ENCODE data around the gene IGSF8. TPM values are rescaled to one million over a fixed set of nuclear protein-coding genes. Genes with fewer than 3 reads are reported as not detected.

Gene IGSF8
- total RNA-seq, 2 donors from 2014 or later: 34.5 to 35.9 TPM

DNA sequence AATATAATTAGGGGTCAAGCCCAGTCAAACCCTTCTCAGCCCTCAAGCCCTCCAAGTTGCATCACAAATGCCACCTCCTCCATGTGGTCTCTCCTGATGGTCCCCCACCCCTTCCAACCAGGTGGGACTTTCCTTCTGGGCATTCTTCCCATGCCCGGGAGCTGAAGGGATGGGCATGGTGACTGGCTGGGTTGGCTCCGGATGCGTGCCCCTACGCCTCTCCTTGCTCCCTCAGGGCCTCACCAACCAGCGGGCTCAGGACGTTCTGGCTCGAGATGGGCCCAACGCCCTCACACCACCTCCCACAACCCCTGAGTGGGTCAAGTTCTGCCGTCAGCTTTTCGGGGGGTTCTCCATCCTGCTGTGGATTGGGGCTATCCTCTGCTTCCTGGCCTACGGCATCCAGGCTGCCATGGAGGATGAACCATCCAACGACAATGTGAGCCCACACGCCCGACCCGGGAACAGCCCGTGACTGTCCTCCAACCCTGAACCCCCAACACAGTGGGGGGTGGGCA, 24.6 kb upstream of the IGSF8 start:
- H3K27ac ChIP-seq (ENCODE audit: low read depth, low read length): no peak overlapping the region
- Mint-ChIP-seq H3K27me3 (ENCODE audit: insufficient read depth) (no peaks in the 10 kb centered on the region), H3K36me3 (ENCODE audit: low read depth) (no peaks in the 10 kb centered on the region), H3K27ac (no peak overlapping the region), H3K9me3 (no peaks in the 10 kb centered on the region), H3K4me1 (peaks cover 6% of the 10 kb centered on the region), H3K4me3 (no peak overlapping the region)
- DNase-seq: no peak
- no peaks in the 10 kb centered on the region for H3K36me3 ChIP-seq (ENCODE audit: control insufficient read depth, insufficient read depth, low read length)
- H3K27me3 ChIP-seq (ENCODE audit: control insufficient read depth, insufficient read depth, low read length, poor library complexity, severe bottlenecking): no peaks in the 10 kb centered on the region
- 80 to 88% methylated on average over 1 to 16 of the region's 16 CpGs for WGBS, 2 experiments (ENCODE audit: insufficient coverage in 1 of 2, insufficient read length in 1 of 2)
- peaks cover 5% of the 10 kb centered on the region for H3K4me1 ChIP-seq (ENCODE audit: control insufficient read depth, insufficient read depth, low read length)
- no peak overlapping the region for H3K4me3 ChIP-seq (ENCODE audit: low read length)
- H3K9me3 ChIP-seq (ENCODE audit: control insufficient read depth, low read length): no peaks in the 10 kb centered on the region
- H3K9ac ChIP-seq (ENCODE audit: extremely low read depth, low read length, poor library complexity, severe bottlenecking): no peak overlapping the region
- TF ChIP-seq CTCF (conservative IDR thresholded peaks at IDR 0.05): no peak

GRCh38 chr1:160121388-160121787, 23.0 kb upstream of the IGSF8 start:
- Histone ChIP-seq H3K9me3 (ENCODE audit: control insufficient read depth, low read length) (no peaks in the 10 kb centered on the region), H3K36me3 (ENCODE audit: control insufficient read depth, insufficient read depth, low read length) (no peaks in the 10 kb centered on the region), H3K27ac (ENCODE audit: low read depth, low read length) (no peak overlapping the region), H3K4me1 (ENCODE audit: control insufficient read depth, insufficient read depth, low read length) (peaks cover 14% of the 10 kb centered on the region), H3K4me3 (ENCODE audit: low read length) (no peak overlapping the region), H3K27me3 (ENCODE audit: control insufficient read depth, insufficient read depth, low read length, poor library complexity, severe bottlenecking) (no peaks in the 10 kb centered on the region), H3K9ac (ENCODE audit: extremely low read depth, low read length, poor library complexity, severe bottlenecking) (no peak overlapping the region)
- DNase-seq: no peak
- Mint-ChIP-seq H3K27ac (no peak overlapping the region), H3K36me3 (ENCODE audit: low read depth) (no peaks in the 10 kb centered on the region), H3K4me3 (no peak overlapping the region), H3K4me1 (peaks cover 15% of the 10 kb centered on the region), H3K27me3 (ENCODE audit: insufficient read depth) (peaks cover 3% of the 10 kb centered on the region), H3K9me3 (no peaks in the 10 kb centered on the region)
- WGBS, 2 experiments (ENCODE audit: insufficient coverage in 1 of 2, insufficient read length in 1 of 2): 80% methylated on average over 1 of the region's 1 CpG; no CpG with 5 or more reads in 1 of the 2 experiments
- no peak for TF ChIP-seq CTCF (conservative IDR thresholded peaks at IDR 0.05)

GRCh38 chr1:160120797-160121196, 22.4 kb upstream of the IGSF8 start:
- Mint-ChIP-seq H3K27me3 (ENCODE audit: insufficient read depth) (peaks cover 3% of the 10 kb centered on the region), H3K27ac (no peak overlapping the region), H3K4me1 (peaks cover 19% of the 10 kb centered on the region), H3K9me3 (no peaks in the 10 kb centered on the region), H3K36me3 (ENCODE audit: low read depth) (no peaks in the 10 kb centered on the region), H3K4me3 (no peak overlapping the region)
- no peak for DNase-seq
- H3K27ac ChIP-seq (ENCODE audit: low read depth, low read length): no peak overlapping the region
- no peaks in the 10 kb centered on the region for H3K36me3 ChIP-seq (ENCODE audit: control insufficient read depth, insufficient read depth, low read length)
- H3K4me3 ChIP-seq (ENCODE audit: low read length): no peak overlapping the region
- peaks cover 14% of the 10 kb centered on the region for H3K4me1 ChIP-seq (ENCODE audit: control insufficient read depth, insufficient read depth, low read length)
- WGBS, 2 experiments (ENCODE audit: insufficient coverage in 1 of 2, insufficient read length in 1 of 2): 84 to 100% methylated on average over 1 to 5 of the region's 5 CpGs
- H3K9me3 ChIP-seq (ENCODE audit: control insufficient read depth, low read length): no peaks in the 10 kb centered on the region
- no peaks in the 10 kb centered on the region for H3K27me3 ChIP-seq (ENCODE audit: control insufficient read depth, insufficient read depth, low read length, poor library complexity, severe bottlenecking)
- H3K9ac ChIP-seq (ENCODE audit: extremely low read depth, low read length, poor library complexity, severe bottlenecking): no peak overlapping the region
- TF ChIP-seq CTCF (conservative IDR thresholded peaks at IDR 0.05): no peak

Measured in endodermal cell (in vitro differentiated cells).